NT2/D1 (cell line): Measurements from ENCODE around the gene GARNL3.

Source experiments
- DNase-seq: peaks from one replicate; pipeline ENCODE4 v3.0.0-alpha.2; 2011; ENCODE audit warnings: low read depth, low spot score
- H3K27me3 ChIP-seq: 2 replicates; pipeline ENCODE4 v1.6.0; 2011; ENCODE audit warnings: mild to moderate bottlenecking; ENCODE audit not compliant: insufficient read length, insufficient read depth
- H3K36me3 ChIP-seq: 2 replicates; pipeline ENCODE4 v1.6.1; 2011; ENCODE audit warnings: mild to moderate bottlenecking, low read length, mixed read lengths; ENCODE audit not compliant: insufficient read depth, insufficient read length
- H3K4me1 ChIP-seq: 2 replicates; pipeline ENCODE4 v1.5.1; 2011; ENCODE audit not compliant: insufficient read depth, insufficient read length
- H3K4me3 ChIP-seq: 2 replicates; pipeline ENCODE4 v1.5.1; 2011; ENCODE audit warnings: low read depth; ENCODE audit not compliant: insufficient read length
- H3K9ac ChIP-seq: 2 replicates; pipeline ENCODE4 v1.6.0; 2011; ENCODE audit warnings: low read depth; ENCODE audit not compliant: insufficient read length
- H3K9me3 ChIP-seq: 2 replicates; pipeline ENCODE4 v1.5.1; 2011; ENCODE audit warnings: mild to moderate bottlenecking, low read length; ENCODE audit not compliant: insufficient read depth
- SUZ12 ChIP-seq: IDR thresholded peaks from 2 replicates; pipeline ENCODE4 v1.6.1; 2011; ENCODE audit not compliant: insufficient read length, insufficient read depth; ENCODE audit errors: extremely low read depth
- YY1 ChIP-seq: IDR thresholded peaks from 2 replicates; pipeline ENCODE4 v1.6.1; 2011; ENCODE audit not compliant: insufficient read length, insufficient read depth
- ZNF274 ChIP-seq: IDR thresholded peaks from 2 replicates; pipeline ENCODE4 v1.6.1; 2011; ENCODE audit warnings: mild to moderate bottlenecking, low read depth, low read length

Gene GARNL3

DNA sequence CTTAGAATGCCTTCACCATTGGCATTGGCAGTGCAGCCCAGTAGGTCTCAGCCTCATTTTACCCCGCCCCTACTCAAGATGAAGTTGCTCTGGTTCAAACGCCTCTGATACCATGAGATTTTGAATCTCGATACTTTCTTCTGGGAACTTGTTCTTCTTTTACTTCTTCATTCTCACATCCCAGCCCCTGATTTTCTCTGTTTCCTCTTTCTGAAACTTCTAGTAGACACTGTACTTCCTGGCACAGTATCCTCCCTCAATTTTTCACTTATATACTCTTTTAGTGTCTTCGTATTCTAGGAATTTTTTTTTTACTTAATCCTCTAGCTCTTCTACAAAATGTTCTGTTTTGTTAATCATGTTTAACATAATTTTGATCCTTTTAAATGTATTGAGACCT lies 146.5 kb downstream of the GARNL3 start:
- Histone ChIP-seq H3K9ac (no peak overlapping the region), H3K9me3 (no peaks in the 10 kb centered on the region), H3K27me3 (no peaks in the 10 kb centered on the region), H3K4me1 (peaks cover 12% of the 10 kb centered on the region), H3K36me3 (peaks cover 37% of the 10 kb centered on the region), H3K4me3 (no peak overlapping the region)
- DNase-seq: no peak
- TF ChIP-seq ZNF274 (no peak), SUZ12 (no peak), YY1 (no peak)

DNA sequence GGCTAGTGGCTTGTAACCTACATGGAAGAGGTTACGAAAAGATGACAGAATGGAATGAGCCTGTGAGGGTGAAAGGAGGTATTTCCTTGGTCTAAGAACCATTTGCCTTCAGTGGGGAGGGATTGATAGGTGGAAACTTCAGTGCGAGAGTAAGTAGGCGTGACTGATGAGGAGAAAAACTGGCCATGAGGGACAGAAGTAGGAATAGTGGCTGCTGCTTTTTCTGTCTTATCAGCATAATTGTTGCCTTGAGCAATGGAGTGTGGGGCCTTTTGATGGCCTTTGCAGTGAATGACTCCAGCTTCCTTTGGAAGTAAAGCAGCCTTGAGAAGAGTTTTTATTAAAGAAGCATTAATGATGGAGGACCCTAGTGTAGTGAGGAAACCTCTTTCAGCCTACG lies 150.6 kb downstream of the GARNL3 start:
- H3K36me3 ChIP-seq: peaks cover 25% of the 10 kb centered on the region

DNA sequence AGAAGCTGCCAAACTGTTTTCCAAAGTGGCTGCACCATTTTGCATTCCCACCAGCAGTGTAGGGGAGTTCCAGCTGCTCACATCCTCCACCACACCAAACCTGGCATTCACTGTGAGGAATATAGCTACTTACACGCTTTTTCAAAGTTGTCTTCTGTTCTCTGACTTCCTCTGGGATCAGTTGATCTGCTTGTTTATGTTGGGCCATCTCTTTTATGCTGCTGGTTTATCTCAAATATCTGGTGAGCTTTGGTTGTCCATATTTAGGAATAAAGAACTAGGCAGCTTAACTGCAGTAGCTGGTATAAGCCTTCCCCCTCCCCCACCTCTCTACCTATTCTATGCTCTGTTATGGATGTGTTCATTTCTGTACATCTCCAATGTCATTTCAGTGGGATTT lies 151.1 kb downstream of the GARNL3 start:
- Histone ChIP-seq H3K9me3 (no peaks in the 10 kb centered on the region), H3K4me3 (no peak overlapping the region), H3K36me3 (peaks cover 24% of the 10 kb centered on the region), H3K4me1 (peaks cover 7% of the 10 kb centered on the region), H3K27me3 (no peaks in the 10 kb centered on the region), H3K9ac (no peak overlapping the region)
- no peak for TF ChIP-seq SUZ12
- no peak for TF ChIP-seq YY1
- TF ChIP-seq ZNF274: no peak
- DNase-seq: no peak

More for the DNA sequence above, 150.6 kb downstream of the GARNL3 start:
- no peaks in the 10 kb centered on the region for H3K27me3 ChIP-seq
- H3K9ac ChIP-seq: no peak overlapping the region
- TF ChIP-seq SUZ12 (no peak), ZNF274 (no peak), YY1 (no peak)
- H3K9me3 ChIP-seq: no peaks in the 10 kb centered on the region
- H3K4me1 ChIP-seq: peaks cover 7% of the 10 kb centered on the region
- no peak overlapping the region for H3K4me3 ChIP-seq
- no peak for DNase-seq

- Histone ChIP-seq H3K9me3 (no peaks in the 10 kb centered on the region), H3K4me3 (no peak overlapping the region), H3K4me1 (peaks cover 7% of the 10 kb centered on the region), H3K9ac (no peak overlapping the region), H3K36me3 (peaks cover 12% of the 10 kb centered on the region), H3K27me3 (no peaks in the 10 kb centered on the region)
- TF ChIP-seq SUZ12: no peak
- TF ChIP-seq YY1: no peak
- no peak for TF ChIP-seq ZNF274
- DNase-seq: no peak
Observed at GRCh38 chr9:127417131-127418036, 152.8 kb downstream of the GARNL3 start.

DNA sequence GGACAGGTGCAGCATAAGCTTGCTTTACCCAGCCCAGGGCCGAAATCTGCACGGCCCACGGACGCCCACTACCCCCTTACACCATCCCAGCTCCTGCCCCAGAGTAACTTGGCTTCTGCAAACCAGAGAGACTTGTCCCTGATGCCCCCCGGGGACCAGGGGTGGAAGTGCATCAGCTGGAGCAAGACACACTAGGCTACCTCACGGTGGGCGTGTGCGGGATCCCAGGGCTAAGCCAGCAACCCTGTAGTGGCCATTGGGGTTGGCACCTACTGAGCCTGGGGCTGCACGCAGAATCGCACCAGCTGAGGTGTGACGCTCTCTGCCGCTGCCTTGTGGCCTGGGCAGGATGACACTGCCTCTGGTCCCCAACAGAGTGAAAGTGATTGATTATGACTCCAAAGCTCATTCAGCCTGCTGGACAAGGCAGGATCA lies 153.5 kb downstream of the GARNL3 start:
- DNase-seq: peak; percentile 62
- H3K36me3 ChIP-seq: peaks cover 10% of the 10 kb centered on the region
- no peak for TF ChIP-seq ZNF274
- TF ChIP-seq SUZ12: no peak
- no peak for TF ChIP-seq YY1
- H3K9ac ChIP-seq: no peak overlapping the region
- H3K9me3 ChIP-seq: no peaks in the 10 kb centered on the region
- peaks cover 13% of the 10 kb centered on the region for H3K4me1 ChIP-seq
- no peaks in the 10 kb centered on the region for H3K27me3 ChIP-seq
- H3K4me3 ChIP-seq: no peak overlapping the region

GRCh38 chr9:127419348-127419747 lies 154.8 kb downstream of the GARNL3 start:
- Histone ChIP-seq H3K9me3 (no peaks in the 10 kb centered on the region), H3K9ac (no peak overlapping the region), H3K4me3 (no peak overlapping the region), H3K27me3 (no peaks in the 10 kb centered on the region), H3K4me1 (peaks cover 13% of the 10 kb centered on the region), H3K36me3 (peaks cover 10% of the 10 kb centered on the region)
- TF ChIP-seq YY1 (no peak), SUZ12 (no peak), ZNF274 (no peak)
- DNase-seq: no peak

- Histone ChIP-seq H3K27me3 (no peaks in the 10 kb centered on the region), H3K4me1 (peaks cover 13% of the 10 kb centered on the region), H3K4me3 (no peak overlapping the region), H3K9me3 (no peaks in the 10 kb centered on the region), H3K36me3 (peaks cover 10% of the 10 kb centered on the region), H3K9ac (no peak overlapping the region)
- TF ChIP-seq SUZ12 (no peak), ZNF274 (no peak), YY1 (no peak)
- no peak for DNase-seq
Observed at GRCh38 chr9:127421057-127421456, 156.5 kb downstream of the GARNL3 start.
